ACC112 (cell line): ENCODE results near the gene ITIH5.
"Not testable (repeated sequence)": the region's sequence is repeated elsewhere in the genome, so short reads cannot be mapped to it uniquely, and the experiment has no call there.

Experiments used
- H2AFZ ChIP-seq: fragments of 200-600 bp; sonication (generic); one replicate; pipeline ENCODE4 v1.6.0; 2017; ENCODE audit warnings: antibody characterized with exemption, low read length; ENCODE audit not compliant: unreplicated experiment
- H3K27ac ChIP-seq: fragments of 200-600 bp; sonication (generic); 2 replicates; pipeline ENCODE4 v1.5.1; 2014; ENCODE audit warnings: low read depth, mild to moderate bottlenecking, antibody characterized with exemption, low read length, moderate library complexity
- H3K27me3 ChIP-seq: fragments of 200-600 bp; sonication (generic); 2 replicates; pipeline ENCODE4 v1.6.1; 2014; ENCODE audit warnings: mild to moderate bottlenecking, antibody characterized with exemption, low read length, moderate library complexity, mixed read lengths; ENCODE audit not compliant: insufficient read depth
- H3K36me3 ChIP-seq: fragments of 200-600 bp; sonication (generic); 2 replicates; pipeline ENCODE4 v1.6.1; 2016; ENCODE audit warnings: mild to moderate bottlenecking, antibody characterized with exemption, low read length, moderate library complexity, mixed read lengths; ENCODE audit not compliant: insufficient read depth
- H3K4me1 ChIP-seq: fragments of 200-600 bp; sonication (generic); one replicate; pipeline ENCODE4 v1.6.1; 2016; ENCODE audit warnings: low read length, mixed read lengths; ENCODE audit not compliant: insufficient read depth, unreplicated experiment, control insufficient read depth
- H3K4me3 ChIP-seq: fragments of 200-600 bp; sonication (generic); 2 replicates; pipeline ENCODE4 v1.5.1; 2014; ENCODE audit warnings: mild to moderate bottlenecking, low read depth, low read length
- H3K79me2 ChIP-seq: fragments of 200-600 bp; sonication (generic); one replicate; pipeline ENCODE4 v1.6.0; 2016; ENCODE audit warnings: low read length; ENCODE audit not compliant: control insufficient read depth, unreplicated experiment, insufficient read depth

ITIH5 gene

GRCh38 chr10:7659560-7659959, 7.2 kb downstream of the ITIH5 start:
- H3K79me2 ChIP-seq = no peaks in the 10 kb centered on the region
- H3K4me3 ChIP-seq = no peak overlapping the region
- no peak overlapping the region for H3K27ac ChIP-seq
- H3K4me1 ChIP-seq = no peaks in the 10 kb centered on the region
- no peaks in the 10 kb centered on the region for H3K36me3 ChIP-seq
- H2AFZ ChIP-seq = no peak overlapping the region
- H3K27me3 ChIP-seq = peaks cover 2% of the 10 kb centered on the region; the same call in 1 of the 2 replicates

GRCh38 chr10:7657552-7657951, 9.2 kb downstream of the ITIH5 start:
- Histone ChIP-seq H3K79me2 (no peaks in the 10 kb centered on the region), H3K4me1 (no peaks in the 10 kb centered on the region), H3K27me3 (no peaks in the 10 kb centered on the region), H3K36me3 (no peaks in the 10 kb centered on the region), H3K27ac (no peak overlapping the region), H3K4me3 (no peak overlapping the region), H2AFZ (no peak overlapping the region)

GRCh38 chr10:7657079-7657478, 9.7 kb downstream of the ITIH5 start:
- H3K27me3 ChIP-seq, H3K4me3 ChIP-seq, H3K27ac ChIP-seq: not testable (repeated sequence)

GRCh38 chr10:7651853-7652470, 14.8 kb downstream of the ITIH5 start:
- H3K36me3 ChIP-seq = no peaks in the 10 kb centered on the region
- no peaks in the 10 kb centered on the region for H3K4me1 ChIP-seq
- H3K4me3 ChIP-seq = no peak overlapping the region
- H3K27ac ChIP-seq = no peak overlapping the region
- no peak overlapping the region for H2AFZ ChIP-seq
- H3K79me2 ChIP-seq = no peaks in the 10 kb centered on the region
- no peaks in the 10 kb centered on the region for H3K27me3 ChIP-seq

More at GRCh38 chr10:7657079-7657478, 9.7 kb downstream of the ITIH5 start:
- not testable (repeated sequence) for H2AFZ ChIP-seq, H3K79me2 ChIP-seq, H3K36me3 ChIP-seq, H3K4me1 ChIP-seq

- no peak overlapping the region for H3K27ac ChIP-seq
- no peaks in the 10 kb centered on the region for H3K36me3 ChIP-seq
- no peaks in the 10 kb centered on the region for H3K79me2 ChIP-seq
- no peaks in the 10 kb centered on the region for H3K4me1 ChIP-seq
- no peaks in the 10 kb centered on the region for H3K27me3 ChIP-seq
- no peak overlapping the region for H2AFZ ChIP-seq
- no peak overlapping the region for H3K4me3 ChIP-seq
Observed at GRCh38 chr10:7649673-7650300, 17.0 kb downstream of the ITIH5 start.

- Histone ChIP-seq H3K27me3 (no peaks in the 10 kb centered on the region), H3K4me3 (no peak overlapping the region), H2AFZ (no peak overlapping the region), H3K4me1 (no peaks in the 10 kb centered on the region), H3K36me3 (no peaks in the 10 kb centered on the region), H3K79me2 (no peaks in the 10 kb centered on the region), H3K27ac (no peak overlapping the region)
Observed at GRCh38 chr10:7647062-7647664, 19.6 kb downstream of the ITIH5 start.

GRCh38 chr10:7642491-7643011, 24.2 kb downstream of the ITIH5 start:
- no peaks in the 10 kb centered on the region for H3K36me3 ChIP-seq
- no peaks in the 10 kb centered on the region for H3K4me1 ChIP-seq
- no peak overlapping the region for H3K27ac ChIP-seq
- no peaks in the 10 kb centered on the region for H3K79me2 ChIP-seq
- no peaks in the 10 kb centered on the region for H3K27me3 ChIP-seq
- no peak overlapping the region for H2AFZ ChIP-seq
- no peak overlapping the region for H3K4me3 ChIP-seq

GRCh38 chr10:7635408-7636125, 31.2 kb downstream of the ITIH5 start:
- H3K27me3 ChIP-seq = no peaks in the 10 kb centered on the region
- H2AFZ ChIP-seq = no peak overlapping the region
- no peaks in the 10 kb centered on the region for H3K4me1 ChIP-seq
- no peaks in the 10 kb centered on the region for H3K36me3 ChIP-seq
- H3K79me2 ChIP-seq = no peaks in the 10 kb centered on the region
- H3K4me3 ChIP-seq = no peak overlapping the region
- no peak overlapping the region for H3K27ac ChIP-seq

GRCh38 chr10:7634142-7634894, 32.4 kb downstream of the ITIH5 start:
- Histone ChIP-seq H3K79me2 (no peaks in the 10 kb centered on the region), H3K36me3 (no peaks in the 10 kb centered on the region), H3K4me1 (no peaks in the 10 kb centered on the region), H3K27me3 (no peaks in the 10 kb centered on the region), H3K27ac (no peak overlapping the region), H3K4me3 (no peak overlapping the region), H2AFZ (no peak overlapping the region)

GRCh38 chr10:7626283-7626682, 40.5 kb downstream of the ITIH5 start:
- Histone ChIP-seq H3K4me1 (no peaks in the 10 kb centered on the region), H2AFZ (no peak overlapping the region), H3K4me3 (no peak overlapping the region), H3K27ac (no peak overlapping the region), H3K27me3 (no peaks in the 10 kb centered on the region), H3K36me3 (no peaks in the 10 kb centered on the region), H3K79me2 (no peaks in the 10 kb centered on the region)
